Left cardiac atrium (tissue), 4 donors: ENCODE measurements around the gene PTPRG. TPM values are rescaled to one million over a fixed set of nuclear protein-coding genes. Genes with fewer than 3 reads are reported as not detected.

Source experiments
- ATAC-seq, 2 donors: fragments of 200-7000 bp; cut with Tn5 transposase; one replicate each; pipeline ENCODE4 v1.9.1; 2020; ENCODE audit warnings: mild to moderate bottlenecking in 2 of 2, moderate library complexity in 2 of 2
- DNase-seq: peaks from one replicate; pipeline ENCODE4 v3.0.0-alpha.2; 2020
- intact Hi-C, 2 donors: fragments of 100-400 bp; cut with DNase I; formaldehyde crosslinking; loops; one replicate each; pipeline versions ENCODE4 v1.14.1 to v1.15.1; 2022 to 2023
- total RNA-seq, 2 donors: library from RNA; stranded (reverse); fragmentation: NEBNext Ultra II Directional; extraction: Animal tissue kit (Norgen Biotek cat#: 25700); gene quantifications; one replicate each; pipeline ENCODE4 v1.2.1, GENCODE V29; 2021
- donor health status: DM: no; HTN: yes; CAD: no.
- donor health status: DM: no; HTN: yes; CAD: no; lungs with severe emphysema.
- donor health status: DM: yes; HTN: yes; CAD: no.
- donor health status: Dilated cardiomyopathy.

PTPRG gene
- total RNA-seq, 2 donors from 2014 or later, result 37.6 to 46.9 TPM

DNA sequence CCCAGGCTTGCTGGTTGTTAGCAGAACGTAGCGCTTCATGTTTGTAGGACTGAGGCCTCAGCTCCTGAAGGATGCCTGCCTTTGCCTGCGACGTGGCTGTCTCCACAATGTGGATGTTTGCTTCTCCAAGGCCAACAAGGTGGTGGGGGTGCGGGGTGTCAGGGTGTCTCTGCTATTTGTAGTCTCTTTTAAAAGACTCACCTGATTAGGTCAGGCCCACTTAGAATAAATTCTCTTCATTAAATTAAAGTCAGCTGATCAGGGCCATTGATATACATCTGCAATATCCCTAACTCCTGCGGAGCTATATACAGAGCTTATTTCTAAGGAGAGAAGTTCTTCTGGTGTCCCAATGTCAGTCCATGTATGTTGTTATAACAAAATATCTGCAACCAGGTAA lies 44.8 kb downstream of the PTPRG start:
- no peak for DNase-seq
- intact Hi-C loops, result no loop called here
- ATAC-seq, result no peak

DNA sequence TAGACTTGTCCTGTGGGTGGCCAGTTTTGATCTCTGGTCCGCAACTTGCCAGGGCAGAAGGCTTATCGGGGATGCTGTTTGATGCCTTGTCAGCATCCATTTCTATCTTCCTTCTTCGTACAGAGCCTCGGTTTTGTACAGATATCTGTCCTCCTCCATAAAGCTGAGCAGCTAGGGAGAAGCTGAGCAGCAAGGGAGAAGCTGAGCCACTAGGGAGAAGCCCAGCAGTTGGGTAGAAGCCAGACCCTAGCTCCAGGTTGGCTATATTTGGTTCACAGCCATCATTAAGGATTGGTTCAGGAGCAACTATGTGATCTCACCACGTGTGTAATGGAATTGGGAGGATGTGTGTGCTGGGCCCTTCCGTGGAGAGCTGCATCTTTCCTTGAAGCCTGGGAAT lies 46.7 kb downstream of the PTPRG start:
- ATAC-seq, result no peak
- intact Hi-C loops, result no loop called here
- no peak for DNase-seq

DNA sequence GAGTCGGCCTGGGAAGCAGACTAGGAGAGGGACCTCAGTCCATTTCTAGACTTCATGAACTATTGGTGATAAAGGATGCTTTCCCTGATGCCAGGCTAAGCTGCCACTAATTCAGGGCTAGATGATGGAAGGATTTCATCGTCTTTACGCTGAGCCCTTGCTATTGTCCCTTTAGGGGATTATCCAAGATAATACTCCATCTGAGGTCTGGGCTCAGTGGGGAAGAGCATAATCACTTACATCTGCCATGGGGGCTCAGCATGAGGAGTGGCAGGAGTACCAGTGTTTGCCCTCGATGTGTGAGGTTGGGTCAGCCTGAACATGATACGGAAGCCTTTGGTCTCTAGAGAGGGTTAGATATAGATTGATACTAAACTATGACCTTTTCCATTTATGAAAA lies 47.3 kb downstream of the PTPRG start:
- intact Hi-C loops, result no loop called here
- no peak for ATAC-seq
- no peak for DNase-seq

DNA sequence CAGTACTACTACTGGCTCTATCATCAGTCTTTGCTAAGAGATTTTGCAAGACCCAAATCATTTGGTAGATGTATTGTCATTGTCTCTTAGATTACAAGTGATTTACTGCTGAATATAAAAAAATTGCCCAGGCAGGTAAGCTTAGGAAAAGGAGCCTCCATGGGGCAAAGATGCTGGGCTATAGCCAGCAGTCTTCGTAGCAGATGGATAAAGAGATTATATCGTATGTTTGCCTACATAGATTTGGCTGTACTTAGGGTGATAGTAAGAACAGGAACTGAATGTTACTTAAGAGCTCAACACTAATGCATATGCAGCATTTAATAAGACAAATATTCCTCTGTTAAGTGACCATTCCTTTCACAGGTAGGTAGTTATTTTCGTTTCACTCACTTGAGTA lies 48.9 kb downstream of the PTPRG start:
- no peak for DNase-seq
- intact Hi-C loops, result no loop called here
- ATAC-seq, result no peak

DNA sequence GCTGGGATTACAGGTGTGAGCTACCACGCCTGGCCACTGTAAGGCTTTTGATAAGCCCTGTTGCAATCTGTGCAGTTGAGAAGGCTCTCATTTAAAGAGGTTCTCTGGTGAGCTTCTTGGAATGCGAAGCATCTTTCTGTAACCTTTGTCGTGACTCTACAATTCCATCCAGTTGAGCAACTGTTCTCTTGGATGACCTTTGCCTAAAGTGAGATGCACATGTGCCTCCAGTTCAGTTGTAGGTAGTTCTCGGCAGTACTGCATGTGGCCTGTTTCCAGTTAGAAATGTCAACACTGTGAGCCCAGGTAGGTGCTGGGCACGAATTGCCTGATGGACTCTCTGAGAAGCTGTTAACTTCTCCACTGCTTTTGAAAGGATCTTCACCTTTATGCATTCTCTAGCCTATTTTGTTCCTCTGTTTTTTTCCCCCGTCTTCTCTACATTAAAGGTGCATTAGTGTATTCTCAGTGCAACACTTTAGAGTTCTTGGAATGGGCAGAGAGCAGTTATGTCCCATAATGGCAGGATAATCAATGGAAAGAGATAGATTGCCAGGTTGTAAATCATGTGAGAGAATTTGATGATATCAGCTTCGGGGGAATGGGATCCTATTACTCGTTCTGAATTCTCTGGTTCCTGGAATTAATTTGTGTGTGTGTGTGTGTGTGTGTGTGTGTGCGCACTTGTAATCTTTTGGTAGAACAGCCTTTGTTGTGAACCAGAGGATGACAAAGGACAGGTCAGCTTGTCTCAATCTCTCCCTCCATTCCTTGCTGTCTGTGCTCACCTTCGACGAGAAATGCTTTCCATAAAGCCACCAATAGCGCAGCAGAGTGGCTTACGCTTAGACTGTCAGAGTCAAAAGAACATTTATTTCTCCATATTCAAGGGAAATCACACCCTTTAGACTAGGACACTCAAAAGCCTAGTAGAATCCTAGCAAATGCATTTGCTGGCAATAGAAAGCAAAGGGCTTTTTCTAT lies 51.1 kb downstream of the PTPRG start:
- intact Hi-C loops, result no loop called here
- ATAC-seq (no peak), DNase-seq (no peak)

DNA sequence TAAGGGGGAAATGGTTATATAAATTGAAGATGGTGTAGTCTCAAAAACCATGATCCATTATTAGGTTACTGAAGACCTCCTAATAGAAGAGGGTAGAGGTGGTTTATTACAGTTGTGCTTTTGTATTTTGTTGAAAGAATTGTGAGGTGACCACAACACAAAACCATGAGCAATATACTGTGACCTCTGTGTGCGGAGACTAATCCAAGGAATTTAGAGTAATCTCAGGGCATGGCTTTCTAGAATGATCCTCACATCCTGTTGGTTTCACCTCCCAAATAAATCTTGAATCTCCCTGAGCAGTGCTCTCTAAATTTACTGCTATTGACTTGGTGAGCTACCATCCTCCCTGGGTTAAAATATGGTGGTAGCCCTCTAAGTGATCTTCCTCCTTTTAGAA lies 52.3 kb downstream of the PTPRG start:
- intact Hi-C loops, result no loop called here
- DNase-seq, result no peak
- ATAC-seq, result no peak

DNA sequence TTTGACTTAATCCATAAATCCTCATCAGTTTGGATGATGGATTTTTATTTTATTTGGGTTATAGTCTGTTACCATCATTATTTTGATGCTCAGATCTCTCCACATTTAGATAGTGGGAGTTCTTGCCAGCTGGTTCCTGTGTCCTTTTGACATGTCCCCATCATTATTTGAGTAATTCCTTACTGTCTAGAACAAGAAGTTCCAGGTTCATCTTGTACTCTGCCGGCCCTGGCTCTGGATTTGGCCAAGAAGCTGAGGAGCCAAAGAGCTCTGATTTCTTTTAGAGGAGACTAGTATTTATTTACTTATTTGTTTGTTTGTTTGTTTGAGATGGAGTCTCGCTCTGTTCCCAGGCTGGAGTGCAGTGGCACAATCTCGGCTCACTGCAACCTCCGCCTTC lies 54.3 kb downstream of the PTPRG start:
- no peak for DNase-seq
- intact Hi-C loops, result no loop called here
- no peak for ATAC-seq

DNA sequence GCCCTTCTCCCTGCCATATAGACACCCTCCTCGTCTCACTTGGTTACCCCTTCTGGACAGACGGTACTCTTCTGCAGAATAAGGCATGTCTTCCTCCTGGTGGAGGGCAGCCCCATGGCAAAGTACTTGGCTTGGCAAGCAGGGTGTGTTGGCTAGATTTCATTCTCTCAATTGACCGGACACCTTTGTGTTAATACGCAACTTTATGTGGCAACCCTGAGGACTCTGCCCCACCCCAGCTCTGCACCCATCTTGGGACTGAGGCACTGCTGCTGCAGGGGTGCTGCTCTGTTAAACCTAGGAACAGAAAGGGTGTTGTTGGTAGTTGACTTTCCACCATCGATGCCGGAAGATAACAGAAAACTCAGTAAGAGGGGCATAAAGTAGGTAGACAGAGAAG lies 55.2 kb downstream of the PTPRG start:
- no peak for DNase-seq
- no peak for ATAC-seq
- intact Hi-C loops, result no loop called here

DNA sequence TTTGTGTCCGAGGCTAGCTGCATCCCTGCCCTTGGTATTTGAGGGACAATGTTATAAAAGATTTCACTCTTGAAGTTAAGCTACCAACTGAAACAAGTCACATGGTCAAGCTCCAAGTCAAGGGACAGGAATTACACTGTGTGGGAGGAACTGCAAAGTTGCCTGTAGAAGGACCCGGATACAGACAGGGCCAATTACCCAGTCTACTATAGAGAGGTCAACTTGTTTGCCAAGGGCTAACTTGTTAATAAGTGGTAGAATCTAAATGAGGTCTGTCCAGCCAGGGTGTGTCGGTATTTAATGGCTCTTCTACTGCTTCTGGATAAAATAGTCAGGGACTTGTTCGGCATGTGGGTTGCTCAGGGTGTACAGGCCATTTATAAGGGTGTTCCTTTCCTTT lies 55.7 kb downstream of the PTPRG start:
- DNase-seq (no peak), ATAC-seq (peak; percentile 47 to 71)
- intact Hi-C loops, result no loop called here

DNA sequence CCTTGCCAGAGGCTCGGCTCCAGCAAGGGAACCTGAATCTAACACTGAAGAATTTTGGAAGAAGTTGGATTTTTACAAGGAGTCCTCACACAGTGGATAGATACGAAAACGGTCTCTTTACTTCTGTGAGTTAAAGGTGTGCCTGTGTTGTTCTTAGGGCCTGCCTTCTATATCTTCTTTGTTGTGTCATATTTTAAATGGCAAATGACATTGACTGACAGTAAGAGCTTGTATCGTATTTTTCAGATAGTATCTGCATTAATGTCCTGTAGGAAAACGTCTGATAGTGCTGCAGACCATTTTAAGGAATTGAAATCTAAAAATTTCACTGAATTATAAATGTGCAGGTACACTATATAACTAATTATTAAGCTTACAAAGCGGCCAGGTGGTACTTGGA lies 56.3 kb downstream of the PTPRG start:
- intact Hi-C loops, result no loop called here
- DNase-seq (no peak), ATAC-seq (no peak)

DNA sequence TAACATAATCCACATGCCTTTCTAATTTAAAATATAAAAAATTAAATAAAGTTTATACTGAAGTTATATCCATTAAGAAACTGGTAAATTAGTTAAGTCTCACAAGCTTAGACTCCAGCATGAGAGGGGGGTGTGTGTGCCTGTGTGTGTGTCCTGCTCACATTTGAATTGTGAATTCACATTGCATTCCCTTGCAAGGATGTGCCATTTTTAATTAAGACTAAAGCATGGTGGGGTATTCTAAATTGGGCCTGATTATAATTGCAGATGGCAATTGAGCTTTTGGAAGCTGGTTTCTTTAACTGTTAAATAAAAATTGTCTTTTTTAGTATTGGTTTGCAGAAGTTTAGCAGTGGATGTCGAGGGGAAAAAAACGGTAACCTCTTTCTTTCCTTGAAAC lies 56.9 kb downstream of the PTPRG start:
- DNase-seq (no peak), ATAC-seq (no peak)
- intact Hi-C loops, result no loop called here

DNA sequence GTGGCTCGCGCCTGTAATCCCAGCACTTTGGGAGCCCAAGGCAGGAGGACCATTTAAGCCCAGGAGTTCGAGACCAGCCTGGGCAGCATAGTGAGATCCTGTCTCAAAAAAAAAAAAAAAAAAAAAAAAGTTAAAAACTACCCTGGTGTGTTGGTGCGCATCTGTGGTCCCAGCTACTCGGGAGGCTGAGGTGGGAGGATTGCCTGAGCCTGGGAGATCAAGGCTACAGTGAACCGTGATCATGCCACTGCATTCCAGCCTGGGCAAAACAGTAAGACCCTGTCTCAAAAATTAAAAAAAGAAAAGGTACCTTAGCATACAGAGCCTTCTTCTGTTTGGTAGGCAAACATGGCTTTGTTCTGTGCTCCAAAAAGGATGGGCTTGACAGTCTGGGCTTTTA lies 57.5 kb downstream of the PTPRG start:
- intact Hi-C loops, result no loop called here
- no peak for ATAC-seq
- DNase-seq, result no peak

DNA sequence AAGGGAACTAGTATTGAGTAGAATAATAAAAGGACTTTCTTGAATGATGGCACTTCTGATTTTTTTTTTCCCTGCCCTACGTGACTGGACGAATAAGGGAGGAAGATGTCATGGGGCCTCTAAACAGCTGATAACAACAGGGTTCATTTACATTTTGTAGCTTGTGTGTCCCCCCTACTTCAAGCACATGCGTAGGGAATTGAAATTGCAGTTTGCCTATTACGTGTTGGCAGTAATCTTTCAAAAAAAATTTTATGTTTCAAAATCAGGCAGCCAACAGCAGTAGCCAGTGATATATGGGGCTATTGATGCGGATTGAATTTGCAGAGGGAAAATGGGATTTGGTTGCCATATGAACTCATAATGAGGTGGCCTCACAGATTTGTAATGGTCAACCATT lies 58.7 kb downstream of the PTPRG start:
- DNase-seq (no peak), ATAC-seq (no peak)
- intact Hi-C loops, result no loop called here

DNA sequence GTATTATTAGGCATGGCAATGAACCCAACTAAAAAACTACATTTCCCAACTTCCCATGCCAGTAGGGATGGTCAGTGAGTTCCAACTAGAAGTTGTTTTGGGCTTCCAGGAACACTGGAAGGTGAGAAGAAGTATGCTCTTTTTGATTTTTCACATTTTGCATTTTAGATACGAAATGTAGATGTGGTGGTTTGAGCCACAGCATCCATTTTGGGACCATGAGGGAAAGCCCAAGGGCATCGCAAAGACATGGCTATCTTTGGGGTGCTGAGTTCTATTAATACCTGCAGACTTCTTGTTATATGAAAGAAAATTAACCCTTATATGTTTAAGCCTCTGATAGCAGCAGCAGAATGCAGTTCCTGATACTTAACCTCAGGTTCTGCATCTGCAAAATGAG lies 62.9 kb downstream of the PTPRG start:
- DNase-seq, result no peak
- intact Hi-C loops, result no loop called here
- ATAC-seq, result no peak

DNA sequence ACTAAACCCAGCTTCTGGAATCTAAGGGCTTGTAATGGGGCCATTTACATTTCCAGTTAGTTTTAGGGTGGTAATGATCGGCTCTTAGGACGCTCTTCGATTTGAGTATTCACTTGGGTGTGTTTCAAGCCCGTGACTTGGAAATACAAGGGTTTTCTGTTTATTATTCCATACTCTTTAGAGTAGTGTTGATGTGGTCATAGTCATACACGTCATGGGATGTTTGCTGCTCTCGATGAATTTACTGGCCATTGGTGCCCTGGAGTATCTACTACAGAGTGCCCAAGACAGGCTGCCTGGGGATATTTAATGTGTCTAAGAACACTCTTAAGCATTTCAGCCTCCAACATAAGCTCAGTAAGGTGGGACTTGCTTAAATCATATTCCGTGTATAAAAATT lies 64.1 kb downstream of the PTPRG start:
- ATAC-seq (no peak), DNase-seq (no peak)
- intact Hi-C loops, result no loop called here

DNA sequence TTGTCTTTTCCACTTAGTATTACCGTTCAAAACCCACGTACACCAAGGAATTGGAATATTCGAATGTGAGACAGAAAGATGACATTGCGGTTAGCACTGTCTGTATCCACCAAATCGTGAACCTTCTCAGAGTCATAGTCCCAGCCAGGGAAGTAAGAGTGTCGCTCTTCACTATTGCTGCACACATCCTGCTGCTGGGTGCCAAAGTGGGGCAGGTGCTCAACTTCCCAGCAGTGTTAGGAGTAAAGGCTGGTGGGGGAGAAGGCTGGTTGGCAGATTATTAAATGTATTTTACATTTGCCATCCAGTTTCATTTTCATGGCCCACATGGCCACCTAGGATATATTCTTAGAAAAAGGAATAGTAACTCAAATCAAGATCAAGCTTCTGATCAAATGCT lies 65.1 kb downstream of the PTPRG start:
- ATAC-seq (no peak), DNase-seq (no peak)

DNA sequence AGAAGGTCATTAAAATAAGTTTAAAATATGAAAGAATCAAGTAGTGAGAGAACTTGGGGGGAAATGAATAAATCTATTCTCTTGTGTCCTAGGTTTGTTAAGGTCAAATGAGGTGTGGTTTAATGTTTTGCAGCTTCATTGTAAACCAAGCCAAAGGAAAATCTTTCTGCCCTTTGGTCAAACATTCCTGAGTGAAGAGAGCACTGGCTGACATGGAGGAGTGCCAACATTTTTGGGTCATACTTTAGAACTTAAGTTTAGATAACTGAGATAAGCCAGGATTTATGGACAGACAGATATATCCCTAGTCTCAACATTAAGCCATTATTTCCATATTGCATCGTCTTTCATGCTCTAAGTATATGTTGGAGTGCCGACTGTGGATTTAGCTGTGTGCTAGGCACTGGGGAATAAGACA lies 66.4 kb downstream of the PTPRG start:
- DNase-seq, result no peak
- intact Hi-C loops, result no loop called here
- ATAC-seq, result peak; percentile 34 to 46

More for the DNA sequence above, 65.1 kb downstream of the PTPRG start:
- intact Hi-C loops, result no loop called here

DNA sequence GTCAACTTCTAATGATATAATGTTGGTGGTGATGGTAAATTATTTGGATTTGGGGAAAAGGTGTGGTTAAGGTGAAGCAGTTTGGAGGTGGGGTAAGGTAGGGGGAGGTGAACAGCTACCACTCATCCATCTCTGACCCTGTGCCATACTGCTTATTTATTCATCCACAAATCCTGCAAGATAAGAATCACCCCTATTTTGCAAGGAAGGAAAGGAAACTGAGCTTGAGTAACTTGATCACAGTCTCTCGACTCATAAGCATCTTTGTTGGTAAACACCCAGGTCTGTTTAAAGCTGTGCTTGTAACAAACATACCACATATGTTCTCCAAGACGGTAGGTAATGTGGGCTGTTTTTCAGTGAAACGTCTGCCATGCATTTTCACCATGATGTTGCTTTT lies 67.3 kb downstream of the PTPRG start:
- no peak for ATAC-seq
- intact Hi-C loops, result no loop called here
- no peak for DNase-seq

DNA sequence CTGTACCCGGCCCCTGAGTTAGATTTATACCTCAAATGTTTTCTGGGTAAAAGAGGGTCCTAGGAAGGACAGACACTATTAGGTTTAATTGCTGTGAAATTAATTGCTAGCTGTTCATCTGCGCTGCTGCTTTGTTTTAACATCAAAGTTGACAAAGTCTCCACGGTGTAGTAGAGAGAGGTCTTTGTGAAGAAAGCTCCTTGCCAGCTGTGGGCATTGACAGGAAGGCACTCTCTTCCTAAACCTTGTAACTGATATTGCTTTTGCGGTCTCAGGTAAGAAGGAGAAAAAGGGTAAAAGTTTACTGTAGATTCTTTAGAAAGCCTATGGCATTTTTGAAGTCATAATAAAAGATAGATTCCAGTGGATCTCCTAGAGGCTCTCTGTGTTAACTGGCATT lies 68.1 kb downstream of the PTPRG start:
- no peak for ATAC-seq
- intact Hi-C loops, result no loop called here
- DNase-seq, result no peak

DNA sequence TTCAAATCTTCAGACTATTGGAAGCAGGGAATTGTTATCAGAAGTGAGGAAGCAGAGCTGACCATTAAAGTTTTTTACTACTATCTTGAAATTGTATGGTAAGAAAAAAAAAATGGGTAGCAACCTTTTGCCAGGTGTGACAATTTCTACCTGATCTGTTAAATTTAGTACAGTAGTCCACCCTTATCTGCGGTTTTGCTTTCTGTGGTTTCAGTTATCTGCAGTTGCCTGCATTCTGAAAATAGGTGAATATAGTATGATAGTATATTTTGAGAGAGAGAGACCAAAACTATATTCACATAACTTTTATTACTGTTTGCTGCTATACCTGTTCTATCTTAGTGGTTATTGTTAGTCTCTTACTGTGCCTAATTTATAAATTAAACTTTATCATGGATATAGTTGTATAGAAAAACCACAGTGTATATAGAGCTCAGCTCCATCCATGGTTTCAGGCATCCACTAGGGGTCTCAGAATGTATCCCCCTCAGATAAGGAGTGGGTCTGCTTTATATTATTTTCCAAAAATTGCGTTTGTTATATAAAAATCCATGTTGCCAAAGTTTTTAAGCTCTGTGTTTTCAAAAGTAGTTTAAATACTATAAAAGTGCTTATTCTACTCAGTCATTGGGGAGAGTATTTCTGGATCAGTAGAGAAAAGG lies 69.9 kb downstream of the PTPRG start:
- intact Hi-C loops, result loop anchor here in 1 of 2 donors (10.0 kb wide), 1 partner anchor 54 kb away; no protein-coding TSS in a partner anchor
- DNase-seq (no peak), ATAC-seq (no peak)
